Renal pelvis (tissue), 12 donors: ENCODE data around the gene SPSB3. TPM values are rescaled to one million over a fixed set of nuclear protein-coding genes. Genes with fewer than 3 reads are reported as not detected.

Experiments used
- DNase-seq: peaks from one replicate; pipeline ENCODE4 v3.0.0-alpha.2; 2013
- long read RNA-seq, 16 experiments: transcript quantifications; one replicate each; lab custom pipeline, GENCODE V29; 2026
- polyA plus RNA-seq, 3 donors: library from polyadenylated mRNA; unstranded; fragments of 120-200 nt; gene quantifications; one replicate each; pipeline ENCODE4 v1.2.1, GENCODE V29; 2013; ENCODE audit not compliant: insufficient read length in 3 of 3

SPSB3 gene
- 10 to 100 TPM; 45.1 to 53.2 (median 52.4) TPM for polyA plus RNA-seq
- long read RNA-seq, donor 1, transcript SPSB3-209 (6 exons, 1,628 nt) = minor isoform, 10 of 114 reads
- long read RNA-seq, donor 1, transcript SPSB3-201 (6 exons, 1,449 nt) = minor isoform, 6 of 114 reads
- long read RNA-seq, donor 1, transcript SPSB3-208 (7 exons, 1,784 nt) = major isoform, 16 of 114 reads
- long read RNA-seq, donor 1, partial matches to known transcripts = 25 of 114 reads
- long read RNA-seq, donor 1, other reads (novel, unspliced or antisense) = 55 of 114 reads
- long read RNA-seq, donor 2, transcript SPSB3-209 (6 exons, 1,628 nt) = minor isoform, 12 of 68 reads
- long read RNA-seq, donor 2, transcript SPSB3-201 (6 exons, 1,449 nt) = minor isoform, 8 of 68 reads
- long read RNA-seq, donor 2, transcript SPSB3-202 (5 exons, 1,509 nt) = minor isoform, 5 of 68 reads
- long read RNA-seq, donor 2, transcript SPSB3-208 (7 exons, 1,784 nt) = major isoform, 22 of 68 reads
- long read RNA-seq, donor 2, partial matches to known transcripts = 16 of 68 reads
- long read RNA-seq, donor 2, other reads (novel, unspliced or antisense) = 0 of 68 reads
- long read RNA-seq, donor 3, transcript SPSB3-209 (6 exons, 1,628 nt) = minor isoform, 8 of 41 reads
- long read RNA-seq, donor 3, transcript SPSB3-208 (7 exons, 1,784 nt) = major isoform, 16 of 41 reads
- long read RNA-seq, donor 3, transcript SPSB3-201 (6 exons, 1,449 nt) = minor isoform, 7 of 41 reads
- long read RNA-seq, donor 3, partial matches to known transcripts = 7 of 41 reads
- long read RNA-seq, donor 3, other reads (novel, unspliced or antisense) = 0 of 41 reads
- long read RNA-seq, donor 4, transcript SPSB3-201 (6 exons, 1,449 nt) = minor isoform, 10 of 180 reads
- long read RNA-seq, donor 4, transcript SPSB3-209 (6 exons, 1,628 nt) = minor isoform, 11 of 180 reads
- long read RNA-seq, donor 4, transcript SPSB3-208 (7 exons, 1,784 nt) = major isoform, 23 of 180 reads
- long read RNA-seq, donor 4, transcript SPSB3-211 (4 exons, 1,781 nt) = minor isoform, 5 of 180 reads
- long read RNA-seq, donor 4, partial matches to known transcripts = 60 of 180 reads
- long read RNA-seq, donor 4, other reads (novel, unspliced or antisense) = 65 of 180 reads
- long read RNA-seq, donor 5, transcript SPSB3-208 (7 exons, 1,784 nt) = major isoform, 13 of 52 reads
- long read RNA-seq, donor 5, partial matches to known transcripts = 20 of 52 reads
- long read RNA-seq, donor 5, other reads (novel, unspliced or antisense) = 13 of 52 reads
- long read RNA-seq, donor 6, transcript SPSB3-208 (7 exons, 1,784 nt) = major isoform, 13 of 42 reads
- long read RNA-seq, donor 6, transcript SPSB3-209 (6 exons, 1,628 nt) = minor isoform, 10 of 42 reads
- long read RNA-seq, donor 6, partial matches to known transcripts = 12 of 42 reads
- long read RNA-seq, donor 6, other reads (novel, unspliced or antisense) = 0 of 42 reads
- long read RNA-seq, donor 7, transcript SPSB3-202 (5 exons, 1,509 nt) = minor isoform, 6 of 48 reads
- long read RNA-seq, donor 7, transcript SPSB3-201 (6 exons, 1,449 nt) = minor isoform, 8 of 48 reads
- long read RNA-seq, donor 7, transcript SPSB3-208 (7 exons, 1,784 nt) = major isoform, 23 of 48 reads
- long read RNA-seq, donor 7, partial matches to known transcripts = 5 of 48 reads
- long read RNA-seq, donor 7, other reads (novel, unspliced or antisense) = 0 of 48 reads
- long read RNA-seq, donor 8, transcript SPSB3-208 (7 exons, 1,784 nt) = major isoform, 8 of 35 reads
- long read RNA-seq, donor 8, partial matches to known transcripts = 0 of 35 reads
- long read RNA-seq, donor 8, other reads (novel, unspliced or antisense) = 12 of 35 reads
- long read RNA-seq, donor 9, transcript SPSB3-209 (6 exons, 1,628 nt) = minor isoform, 9 of 67 reads
- long read RNA-seq, donor 9, transcript SPSB3-208 (7 exons, 1,784 nt) = major isoform, 17 of 67 reads
- long read RNA-seq, donor 9, transcript SPSB3-201 (6 exons, 1,449 nt) = minor isoform, 8 of 67 reads
- long read RNA-seq, donor 9, partial matches to known transcripts = 30 of 67 reads
- long read RNA-seq, donor 9, other reads (novel, unspliced or antisense) = 0 of 67 reads
- long read RNA-seq, donor 10, transcript SPSB3-201 (6 exons, 1,449 nt) = minor isoform, 6 of 46 reads
- long read RNA-seq, donor 10, transcript SPSB3-209 (6 exons, 1,628 nt) = minor isoform, 8 of 46 reads
- long read RNA-seq, donor 10, transcript SPSB3-208 (7 exons, 1,784 nt) = major isoform, 9 of 46 reads
- long read RNA-seq, donor 10, partial matches to known transcripts = 17 of 46 reads
- long read RNA-seq, donor 10, other reads (novel, unspliced or antisense) = 0 of 46 reads
- long read RNA-seq, donor 11, transcript SPSB3-201 (6 exons, 1,449 nt) = minor isoform, 5 of 23 reads
- long read RNA-seq, donor 11, transcript SPSB3-209 (6 exons, 1,628 nt) = minor isoform, 7 of 23 reads
- long read RNA-seq, donor 11, transcript SPSB3-208 (7 exons, 1,784 nt) = major isoform, 9 of 23 reads
- long read RNA-seq, donor 11, partial matches to known transcripts = 0 of 23 reads
- long read RNA-seq, donor 11, other reads (novel, unspliced or antisense) = 0 of 23 reads
- long read RNA-seq, donor 12, transcript SPSB3-202 (5 exons, 1,509 nt) = minor isoform, 12 of 169 reads
- long read RNA-seq, donor 12, transcript SPSB3-201 (6 exons, 1,449 nt) = minor isoform, 6 of 169 reads
- long read RNA-seq, donor 12, transcript SPSB3-209 (6 exons, 1,628 nt) = minor isoform, 10 of 169 reads
- long read RNA-seq, donor 12, transcript SPSB3-208 (7 exons, 1,784 nt) = major isoform, 15 of 169 reads
- long read RNA-seq, donor 12, partial matches to known transcripts = 65 of 169 reads
- long read RNA-seq, donor 12, other reads (novel, unspliced or antisense) = 53 of 169 reads
- long read RNA-seq, donor 13, transcript SPSB3-209 (6 exons, 1,628 nt) = major isoform, 6 of 14 reads
- long read RNA-seq, donor 13, transcript SPSB3-208 (7 exons, 1,784 nt) = minor isoform, 5 of 14 reads
- long read RNA-seq, donor 13, partial matches to known transcripts = 0 of 14 reads
- long read RNA-seq, donor 13, other reads (novel, unspliced or antisense) = 0 of 14 reads
- long read RNA-seq, donor 14 = 0 reads
- long read RNA-seq, donor 15 = 0 reads
- long read RNA-seq, donor 16, transcript SPSB3-201 (6 exons, 1,449 nt) = minor isoform, 6 of 176 reads
- long read RNA-seq, donor 16, transcript SPSB3-209 (6 exons, 1,628 nt) = minor isoform, 7 of 176 reads
- long read RNA-seq, donor 16, transcript SPSB3-202 (5 exons, 1,509 nt) = minor isoform, 5 of 176 reads
- long read RNA-seq, donor 16, transcript SPSB3-208 (7 exons, 1,784 nt) = major isoform, 17 of 176 reads
- long read RNA-seq, donor 16, partial matches to known transcripts = 84 of 176 reads
- long read RNA-seq, donor 16, other reads (novel, unspliced or antisense) = 56 of 176 reads

DNA sequence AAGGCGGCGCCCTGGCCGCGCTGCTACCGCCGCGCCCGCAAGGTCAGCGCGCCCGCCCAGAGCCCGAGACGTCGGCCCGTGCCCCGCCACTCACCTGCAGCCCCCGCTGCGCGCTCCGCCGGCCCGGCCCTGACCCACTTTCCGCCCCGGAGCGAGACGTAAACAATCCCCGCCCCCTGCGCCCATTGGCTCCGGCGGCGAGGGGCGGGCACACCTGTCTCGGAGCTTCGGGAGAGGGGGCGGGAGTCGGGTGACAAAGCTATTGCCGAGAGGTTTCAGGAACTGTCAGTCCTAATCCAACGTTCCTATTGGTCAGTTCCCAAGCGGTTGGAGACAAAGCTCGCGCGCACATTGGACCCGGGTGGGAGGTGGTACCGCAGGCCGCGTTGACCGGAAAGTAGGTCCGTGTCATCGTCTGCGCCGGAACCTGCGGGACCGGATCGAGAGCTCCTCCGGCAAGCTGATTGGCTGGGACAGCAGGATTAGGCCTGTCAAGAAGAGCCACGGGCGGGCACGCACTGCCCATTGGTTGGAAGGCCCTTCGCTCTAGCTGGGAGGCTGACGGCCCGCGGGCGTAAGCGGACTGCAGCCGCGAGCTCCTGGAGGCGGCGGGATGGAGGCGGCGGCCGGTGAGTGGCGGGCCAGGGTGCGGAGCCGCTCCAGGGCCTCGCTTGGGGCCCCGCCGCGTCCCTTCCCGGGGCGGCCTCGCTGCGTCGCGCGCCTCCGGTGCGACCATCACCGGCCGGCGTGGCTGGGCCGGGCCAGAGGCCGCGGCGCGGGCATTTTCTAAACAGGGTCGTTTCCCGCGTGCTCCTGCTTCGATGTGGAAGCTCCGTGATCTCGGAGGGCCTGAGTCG lies at the start of gene SPSB3, which contains the start of gene NUBP2:
SPSB3 (minus strand) TSS at position 164 of the 857 bp plus-strand sequence. CDS start 1,088 bp downstream, outside the sequence.
NUBP2 (plus strand) TSS at position 553 of the 857 bp plus-strand sequence; CDS start at position 614, 61 bp downstream.
- DNase-seq = peak; percentile 100

DNA sequence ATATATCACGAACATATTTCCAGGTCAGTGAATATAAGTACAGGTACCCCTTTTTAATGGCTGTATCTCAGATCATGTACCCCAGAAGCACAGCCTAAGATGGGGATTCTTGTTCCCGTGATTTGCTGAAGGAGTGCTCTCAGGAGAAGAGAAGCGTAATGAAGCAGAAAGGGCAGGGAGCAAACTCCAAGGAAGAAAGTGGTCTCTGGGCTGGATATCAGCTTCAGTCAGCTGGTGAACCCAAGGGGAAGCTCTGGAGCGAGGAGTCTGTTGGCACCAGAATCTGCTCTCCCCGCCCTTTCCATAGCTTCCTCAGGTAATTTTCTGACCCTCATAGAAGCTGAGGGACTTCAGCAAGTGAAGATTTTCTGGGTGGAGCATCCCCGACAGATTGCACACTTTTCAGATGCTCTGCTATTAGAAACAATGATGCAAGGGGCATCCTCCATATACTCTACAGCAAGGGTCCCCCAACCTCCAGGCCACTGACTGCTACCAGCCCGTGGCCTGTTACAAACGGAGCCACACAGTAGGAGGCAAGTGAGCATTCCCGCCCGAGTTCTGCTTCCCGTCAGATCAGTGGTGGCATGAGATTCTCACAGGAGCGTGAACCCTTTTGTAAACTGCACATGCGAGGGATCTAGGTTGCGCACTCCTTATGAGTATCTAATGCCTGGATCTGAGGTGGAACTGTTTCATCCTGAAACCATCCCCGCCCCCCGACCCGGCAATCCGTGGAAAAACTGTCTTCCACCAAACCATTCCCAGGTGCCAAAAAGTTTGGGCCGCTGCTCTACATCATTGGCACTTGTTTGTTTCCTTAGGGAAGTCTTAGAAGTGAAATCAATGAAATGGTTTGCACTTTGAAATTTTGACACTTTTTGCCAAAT lies 49.1 kb upstream of the SPSB3 start:
- no peak for DNase-seq

GRCh38 chr16:1830213-1830612 lies 47.8 kb upstream of the SPSB3 start:
- no peak for DNase-seq

- DNase-seq = no peak
Observed at GRCh38 chr16:1828645-1829410, 46.5 kb upstream of the SPSB3 start.

- peak; percentile 93 for DNase-seq
Observed at GRCh38 chr16:1826691-1827573, 44.6 kb upstream of the SPSB3 start, which contains the start of the genes FAHD1 and HAGH. Gene FAHD1, plus strand, starts transcription at chr16:1827206. Its CDS starts 33 bp downstream, at chr16:1827239. Gene HAGH, minus strand, starts transcription at chr16:1826825. Its CDS starts 38 bp downstream, at chr16:1826787.

DNA sequence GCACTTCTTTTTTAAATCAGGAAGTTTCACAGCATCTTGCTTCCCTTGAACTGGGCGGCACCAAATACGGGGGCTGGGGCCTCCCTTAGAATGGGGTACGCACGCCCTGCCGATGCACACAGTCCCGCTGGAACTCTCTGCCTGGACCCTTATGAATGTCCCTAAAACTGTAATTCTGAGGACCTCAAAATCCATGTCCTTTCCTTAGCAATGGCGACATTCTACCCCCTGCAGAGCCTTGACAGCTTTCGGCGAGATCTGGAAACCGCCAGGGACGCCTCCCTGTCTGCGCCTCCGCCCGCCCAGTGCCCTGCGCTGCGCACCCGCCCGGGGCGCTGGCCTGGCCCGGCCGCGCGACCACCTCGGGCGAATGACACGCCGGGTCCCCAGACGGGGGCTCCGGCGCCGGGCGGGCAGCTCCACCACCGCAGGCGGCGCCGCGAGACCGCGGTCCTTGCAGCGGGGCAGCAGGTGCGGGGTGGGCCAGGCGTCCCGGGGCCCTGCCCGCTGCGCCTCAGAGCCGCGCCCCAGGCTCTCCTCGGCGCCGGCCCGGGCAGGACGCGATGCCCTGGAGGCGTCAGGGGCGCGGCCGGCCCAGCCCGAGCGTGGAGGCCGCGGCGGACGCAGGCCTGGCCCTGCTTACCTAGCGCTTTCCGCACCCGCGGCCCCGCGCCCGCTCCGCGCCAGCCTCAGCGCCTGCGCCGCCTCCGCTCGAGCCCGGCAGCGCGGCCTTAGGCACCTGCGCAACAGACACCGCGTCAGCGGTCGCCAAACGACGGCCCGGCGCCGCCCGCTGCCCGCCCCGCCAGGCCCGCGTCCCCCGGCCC lies 43.7 kb upstream of the SPSB3 start:
- no peak for DNase-seq

DNA sequence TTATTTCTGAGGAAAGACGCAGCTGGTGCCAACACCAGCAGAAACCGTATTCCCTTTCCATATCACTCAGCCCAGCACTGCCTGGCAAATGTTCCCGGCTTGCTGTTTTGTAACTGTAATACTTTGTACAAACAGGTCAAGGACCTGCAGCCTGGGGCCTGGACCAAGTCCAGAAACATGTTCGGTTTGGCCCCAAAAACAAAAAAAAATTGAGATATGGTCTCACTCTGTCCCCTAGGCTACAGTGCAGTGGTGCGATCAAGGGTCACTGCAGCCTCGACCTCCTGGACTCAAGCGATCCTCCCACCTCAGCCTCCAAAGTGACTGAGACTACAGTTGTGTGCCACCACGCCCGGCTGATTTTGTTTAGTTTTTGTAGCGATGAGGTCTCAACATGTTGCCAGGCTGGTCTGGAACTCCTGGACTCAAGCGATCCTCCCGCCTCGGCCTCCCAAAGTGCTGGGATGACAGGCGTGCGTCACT lies 43.1 kb upstream of the SPSB3 start:
- no peak for DNase-seq

GRCh38 chr16:1823821-1824220 lies 41.5 kb upstream of the SPSB3 start:
- no peak for DNase-seq

GRCh38 chr16:1822801-1823200 lies 40.4 kb upstream of the SPSB3 start:
- DNase-seq = no peak

GRCh38 chr16:1821861-1822611 lies 39.7 kb upstream of the SPSB3 start:
- DNase-seq = no peak

- DNase-seq = no peak
Observed at GRCh38 chr16:1820946-1821290, 38.5 kb upstream of the SPSB3 start.
